Vagina (tissue), 2 donors: ENCODE data around the gene CSRP2.

ENCODE experiments used
- CTCF ChIP-seq, 3 experiments: fragments of 450-650 bp in 2 of 3; fragments of 200-600 bp in 1 of 3; sonication (generic) in 1 of 3; IDR thresholded peaks; one replicate each; pipeline ENCODE4 v1.5.1; 2017 to 2019; ENCODE audit warnings: antibody characterized with exemption in 3 of 3, mild to moderate bottlenecking in 2 of 3, moderate library complexity in 2 of 3
- POLR2A ChIP-seq, 2 donors: fragments of 450-650 bp; IDR thresholded peaks; one replicate each; pipeline ENCODE4 v1.6.1; 2017; ENCODE audit warnings: antibody characterized with exemption in 2 of 2, mild to moderate bottlenecking in 2 of 2, moderate library complexity in 2 of 2
- POLR2AphosphoS5 ChIP-seq, 2 donors: sonication (generic); formaldehyde crosslinking; IDR thresholded peaks; one replicate each; pipeline ENCODE4 v1.9.0; 2017; ENCODE audit warnings: antibody characterized with exemption in 2 of 2, mild to moderate bottlenecking in 2 of 2, low read depth in 1 of 2; ENCODE audit not compliant: insufficient read depth in 1 of 2

- no peak for TF ChIP-seq CTCF (IDR thresholded peaks at IDR 0.05)
- no peak for TF ChIP-seq POLR2A (IDR thresholded peaks at IDR 0.05)
- no peak for TF ChIP-seq POLR2AphosphoS5 (IDR thresholded peaks at IDR 0.05; ENCODE audit: insufficient read depth in 1 of 2, low read depth in 1 of 2)
Observed at GRCh38 chr12:76916170-76916540, 37.3 kb upstream of the CSRP2 start.
